ENCODE measurements around the gene FCN1. TPM values are rescaled to one million over a fixed set of nuclear protein-coding genes. Genes with fewer than 3 reads are reported as not detected.

The FCN1 gene
- polyA plus RNA-seq, 1 of the 3 experiments (the other 2 are of a cell fraction): not detected

GRCh38 chr9:134872482-134873231 lies 45.1 kb downstream of the FCN1 start:
- Histone ChIP-seq H3F3A (replicated peaks; ENCODE audit: insufficient read depth) (no peaks in the 10 kb centered on the region), H3K9me3 (peaks cover 4% of the 10 kb centered on the region; the same call in 1 of the 2 replicates), H3K27me3 (ENCODE audit: insufficient read depth) (no peaks in the 10 kb centered on the region), H2AFZ (ENCODE audit: low read depth) (no peak overlapping the region), H3K27ac (ENCODE audit: low read depth in 2 of 2, low read length in 1 of 2) (no peak overlapping the region), H3K4me1 (ENCODE audit: control insufficient read depth in 1 of 2, insufficient read depth in 2 of 2, low read depth in 1 of 2, low read length in 1 of 2) (no peaks in the 10 kb centered on the region), H3K36me3 (replicated peaks in 1 of 2; ENCODE audit: control insufficient read depth in 1 of 2, insufficient read depth in 2 of 2, low read length in 1 of 2) (no peaks in the 10 kb centered on the region), H3K79me2 (ENCODE audit: insufficient read depth) (no peaks in the 10 kb centered on the region), H3K4me2 (no peak overlapping the region), H3K4me3 (ENCODE audit: low read depth in 2 of 2, low read length in 1 of 2) (no peak overlapping the region), H3K9me2 (no peaks in the 10 kb centered on the region), H4K20me1 (ENCODE audit: insufficient read depth) (no peaks in the 10 kb centered on the region), H3K9ac (no peak overlapping the region)
- 40% methylated on average over 23 of the region's 24 CpGs for WGBS (ENCODE audit: low lambda C conversion rate)
- POLR2A ChIA-PET: no interaction called here
- TF ChIP-seq EZH2phosphoT487 (IDR thresholded peaks at IDR 0.05; ENCODE audit: borderline replicate concordance, low read depth): no peak
- no peak for TF ChIP-seq RAD21 (IDR thresholded peaks at IDR 0.05; ENCODE audit: low read length)
- TF ChIP-seq ELF1 (IDR thresholded peaks at IDR 0.05): no peak
- TF ChIP-seq NRF1 (IDR thresholded peaks at IDR 0.05; ENCODE audit: low read depth, low read length): no peak
- no peak for TF ChIP-seq YY1 (IDR thresholded peaks at IDR 0.05; ENCODE audit: low read depth)
- TF ChIP-seq EP300 (IDR thresholded peaks at IDR 0.05; ENCODE audit: borderline replicate concordance in 1 of 2, low read depth in 1 of 2, low read length in 1 of 2): no peak
- no peak for TF ChIP-seq MAX (IDR thresholded peaks at IDR 0.05; ENCODE audit: low read depth)
- TF ChIP-seq TEAD4 (IDR thresholded peaks at IDR 0.05; ENCODE audit: borderline replicate concordance, insufficient read depth): no peak
- no peak for TF ChIP-seq RCOR1 (IDR thresholded peaks at IDR 0.05; ENCODE audit: low read length)
- no peak for TF ChIP-seq JUND (IDR thresholded peaks at IDR 0.05)
- TF ChIP-seq POLR2AphosphoS5 (IDR thresholded peaks at IDR 0.05; ENCODE audit: low read depth, low read length): no peak
- TF ChIP-seq USF1 (IDR thresholded peaks at IDR 0.05; ENCODE audit: borderline replicate concordance, low read depth): no peak
- no peak for TF ChIP-seq TAF1 (IDR thresholded peaks at IDR 0.05; ENCODE audit: borderline replicate concordance, low read depth, low read length)
- CTCF ChIA-PET: interaction anchor here (1.1 kb wide), 1 partner anchor 10 kb away, joined by 3 read pairs; no protein-coding TSS in a partner anchor
- no peak for DNase-seq

GRCh38 chr9:134871697-134872340 lies 45.9 kb downstream of the FCN1 start:
- WGBS (ENCODE audit: low lambda C conversion rate): 32% methylated on average over 11 of the region's 16 CpGs
- TF ChIP-seq USF1 (IDR thresholded peaks at IDR 0.05; ENCODE audit: borderline replicate concordance, low read depth) (no peak), NRF1 (IDR thresholded peaks at IDR 0.05; ENCODE audit: low read depth, low read length) (no peak), FOXJ3 (CRISPR knock-in tag; IDR thresholded peaks at IDR 0.05) (no peak), USF2 (IDR thresholded peaks at IDR 0.05; ENCODE audit: borderline replicate concordance, low read depth, low read length) (no peak), GABPA (IDR thresholded peaks at IDR 0.05; ENCODE audit: low read depth) (no peak), CTCF (IDR thresholded peaks at IDR 0.05) (no peak), YY1 (IDR thresholded peaks at IDR 0.05; ENCODE audit: low read depth) (no peak), SMC3 (IDR thresholded peaks at IDR 0.05; ENCODE audit: low read depth, low read length) (no peak), TAF1 (IDR thresholded peaks at IDR 0.05; ENCODE audit: borderline replicate concordance, low read depth, low read length) (no peak), MAX (IDR thresholded peaks at IDR 0.05; ENCODE audit: low read depth) (no peak), RXRA (IDR thresholded peaks at IDR 0.05; ENCODE audit: borderline replicate concordance, low read depth) (no peak), TEAD4 (IDR thresholded peaks at IDR 0.05; ENCODE audit: borderline replicate concordance, insufficient read depth) (no peak), POLR2AphosphoS5 (IDR thresholded peaks at IDR 0.05; ENCODE audit: low read depth, low read length) (no peak)
- no peak overlapping the region for H3K9ac ChIP-seq
- no peaks in the 10 kb centered on the region for H3K27me3 ChIP-seq (ENCODE audit: insufficient read depth)
- H3F3A ChIP-seq (replicated peaks; ENCODE audit: insufficient read depth): no peaks in the 10 kb centered on the region
- H4K20me1 ChIP-seq (ENCODE audit: insufficient read depth): no peaks in the 10 kb centered on the region
- H3K27ac ChIP-seq (ENCODE audit: low read depth in 2 of 2, low read length in 1 of 2): no peak overlapping the region
- no peak overlapping the region for H2AFZ ChIP-seq (ENCODE audit: low read depth)
- no peak overlapping the region for H3K4me2 ChIP-seq
- no peak for DNase-seq
- H3K36me3 ChIP-seq (replicated peaks in 1 of 2; ENCODE audit: control insufficient read depth in 1 of 2, insufficient read depth in 2 of 2, low read length in 1 of 2): no peaks in the 10 kb centered on the region
- H3K4me1 ChIP-seq (ENCODE audit: control insufficient read depth in 1 of 2, insufficient read depth in 2 of 2, low read depth in 1 of 2, low read length in 1 of 2): no peaks in the 10 kb centered on the region
- CTCF ChIA-PET: interaction anchor here (0.9 kb wide), 1 partner anchor 93 kb away, joined by 3 read pairs; no protein-coding TSS in a partner anchor
- peaks cover 4% of the 10 kb centered on the region; the same call in 1 of the 2 replicates for H3K9me3 ChIP-seq
- POLR2A ChIA-PET: no interaction called here
- no peaks in the 10 kb centered on the region for H3K9me2 ChIP-seq
- H3K4me3 ChIP-seq (ENCODE audit: low read depth in 2 of 2, low read length in 1 of 2): no peak overlapping the region
- H3K79me2 ChIP-seq (ENCODE audit: insufficient read depth): no peaks in the 10 kb centered on the region

Data from SK-N-SH (cell line).